GM12892 (cell line): ENCODE measurements around the gene NHLRC2.

Experiments
- POLR2A ChIP-seq: IDR thresholded peaks from 2 replicates; pipeline ENCODE4 v1.6.1; 2011; ENCODE audit warnings: low read depth, low read length, control low read depth
- POLR2AphosphoS5 ChIP-seq: IDR thresholded peaks from 2 replicates; pipeline ENCODE4 v1.6.1; 2011; ENCODE audit warnings: low read depth, low read length, control low read depth
- TAF1 ChIP-seq: IDR thresholded peaks from 2 replicates; pipeline ENCODE4 v1.6.1; 2011; ENCODE audit warnings: low read depth, mild to moderate bottlenecking, control low read depth, low read length, borderline replicate concordance

- TF ChIP-seq POLR2AphosphoS5 = no peak
- TF ChIP-seq POLR2A = no peak
- TF ChIP-seq TAF1 = no peak
These were observed 93.6 kb downstream of the NHLRC2 start for GRCh38 chr10:113948048-113948447.
